Kidney tubule cell (primary cell): ENCODE data around the gene KIAA0930.
"Not testable (repeated sequence)": the region's sequence is repeated elsewhere in the genome, so short reads cannot be mapped to it uniquely, and the experiment has no call there.

ENCODE experiments used
- DNase-seq: peaks from one replicate; pipeline ENCODE4 v3.0.0-alpha.2; 2018; ENCODE audit warnings: low spot score

Gene KIAA0930

DNA sequence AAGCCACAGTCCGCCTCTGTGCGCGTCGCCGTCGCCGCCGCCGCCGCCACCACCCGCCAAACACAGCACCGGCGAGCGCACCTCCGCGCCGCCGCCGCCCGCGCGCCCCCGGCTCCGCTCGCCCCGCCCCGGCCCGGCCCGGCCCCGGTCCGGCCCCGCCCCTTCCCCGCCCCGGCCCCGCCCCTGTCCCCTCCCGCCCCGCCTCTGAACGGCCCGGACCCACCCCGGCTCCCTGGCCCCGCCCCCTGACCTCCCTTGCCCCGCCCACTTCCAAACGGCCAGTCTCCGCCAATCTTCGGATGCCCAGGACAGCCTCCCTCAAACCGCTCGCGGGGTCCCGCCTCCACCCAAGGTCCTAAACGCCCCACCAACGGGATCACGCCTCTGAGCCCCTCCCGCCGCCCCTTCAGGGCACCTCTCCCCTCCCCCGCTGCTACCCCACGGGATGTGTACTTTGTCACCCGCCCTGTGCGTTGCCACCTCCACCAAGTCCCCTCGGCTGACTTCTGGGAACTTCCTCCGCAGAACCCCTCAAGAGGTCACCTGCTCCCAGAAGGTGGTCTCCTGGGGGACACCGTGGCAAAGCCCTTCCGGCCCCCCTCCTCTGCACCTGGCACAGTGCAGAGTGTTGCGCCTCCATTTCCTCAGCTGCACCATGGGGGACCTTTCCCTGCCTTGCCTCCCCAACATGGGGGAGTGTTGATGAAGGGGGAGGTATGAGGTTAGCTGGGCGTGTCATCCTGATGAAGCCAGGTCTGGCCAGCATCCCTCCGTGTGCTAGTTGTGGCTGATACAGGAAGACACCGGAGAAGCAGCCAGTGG lies at the start of gene KIAA0930:
Gene KIAA0930, minus strand, starts transcription at position 85 of the 822 bp plus-strand sequence. CDS start 191 bp downstream, outside the sequence.
- DNase-seq, result peak; percentile 62

DNA sequence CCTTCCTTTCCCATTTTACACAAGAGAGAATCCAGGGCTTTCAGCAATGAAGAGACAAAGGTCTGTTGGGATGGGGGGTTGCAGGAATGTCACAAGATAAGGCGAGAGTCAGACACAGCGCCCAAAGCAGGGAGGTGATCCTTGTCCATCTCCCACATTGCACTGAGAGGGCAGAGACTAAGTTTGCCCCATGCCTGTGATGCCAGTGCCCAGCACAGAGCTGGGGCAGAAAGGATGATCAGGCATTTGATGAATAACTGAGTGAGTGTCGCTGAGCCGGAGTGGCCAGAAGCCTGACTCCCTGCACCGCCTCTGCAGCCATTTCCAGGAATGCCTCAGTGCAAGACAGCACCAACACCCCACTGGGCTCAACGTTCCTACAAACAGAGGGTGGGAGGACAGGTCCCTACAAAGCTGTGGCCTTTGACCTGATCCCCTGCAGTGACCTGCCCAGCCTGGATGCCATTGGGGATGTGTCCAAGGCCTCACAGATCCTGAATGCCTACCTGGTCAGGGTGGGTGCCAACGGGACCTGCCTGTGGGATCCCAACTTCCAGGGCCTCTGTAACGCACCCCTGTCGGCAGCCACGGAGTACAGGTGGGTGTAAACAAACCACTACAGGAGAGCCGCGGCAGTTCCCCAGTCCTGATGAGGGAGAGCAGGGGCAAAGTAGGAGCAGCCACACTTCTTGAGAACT lies 46.3 kb upstream of the KIAA0930 start:
- DNase-seq, result no peak

- DNase-seq, result no peak
These were observed 44.8 kb upstream of the KIAA0930 start for GRCh38 chr22:45285263-45286058.

DNA sequence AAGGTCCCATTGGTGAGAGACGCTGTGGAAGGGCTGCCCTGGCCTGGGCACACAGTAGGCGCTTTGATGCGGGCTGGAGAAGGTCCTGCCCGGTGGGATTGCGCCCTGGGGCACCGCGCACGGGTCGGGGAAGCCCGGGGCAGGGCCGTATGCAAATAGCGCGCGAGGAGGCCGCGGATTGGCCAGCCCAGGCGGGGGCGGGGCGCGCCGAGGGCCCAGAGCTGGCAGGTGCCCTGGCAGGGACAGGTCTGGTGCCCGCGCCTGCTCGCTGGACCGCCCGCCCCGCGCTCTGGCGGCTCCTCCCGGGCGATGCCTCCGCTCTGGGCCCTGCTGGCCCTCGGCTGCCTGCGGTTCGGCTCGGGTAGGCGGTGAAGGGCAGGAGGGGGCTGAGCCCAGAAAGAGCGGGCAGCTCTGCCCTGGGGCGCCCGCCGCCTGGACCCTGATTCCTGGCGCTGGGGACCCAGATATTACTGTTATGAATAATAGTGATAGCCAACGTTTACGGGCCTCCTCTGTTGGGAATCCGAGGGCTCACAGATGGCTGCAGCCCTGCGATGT lies 44.1 kb upstream of the KIAA0930 start, which contains the start of gene UPK3A:
Gene UPK3A, plus strand, starts transcription at position 245 of the 558 bp plus-strand sequence. Its CDS starts 65 bp downstream, at position 310.
- peak; percentile 58 for DNase-seq

DNA sequence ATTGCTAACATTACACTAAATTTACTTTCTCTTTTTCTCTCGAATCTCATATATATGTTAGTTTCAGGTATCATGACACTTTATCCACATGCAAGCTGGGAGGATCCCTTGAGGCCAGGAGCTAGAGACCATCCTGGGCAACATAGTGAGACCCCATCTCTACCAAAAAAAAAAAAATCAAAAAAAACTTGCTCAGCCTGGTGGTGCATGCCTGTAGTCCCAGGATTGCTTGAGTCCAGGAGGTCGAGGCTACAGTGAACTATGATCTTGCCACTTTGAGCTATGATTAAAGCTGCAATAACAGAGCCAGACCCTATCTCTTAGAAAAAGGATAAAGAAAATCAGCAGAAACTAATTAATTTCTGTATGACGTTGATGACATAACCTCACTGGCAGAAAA lies 40.3 kb upstream of the KIAA0930 start:
- DNase-seq, result no peak

DNA sequence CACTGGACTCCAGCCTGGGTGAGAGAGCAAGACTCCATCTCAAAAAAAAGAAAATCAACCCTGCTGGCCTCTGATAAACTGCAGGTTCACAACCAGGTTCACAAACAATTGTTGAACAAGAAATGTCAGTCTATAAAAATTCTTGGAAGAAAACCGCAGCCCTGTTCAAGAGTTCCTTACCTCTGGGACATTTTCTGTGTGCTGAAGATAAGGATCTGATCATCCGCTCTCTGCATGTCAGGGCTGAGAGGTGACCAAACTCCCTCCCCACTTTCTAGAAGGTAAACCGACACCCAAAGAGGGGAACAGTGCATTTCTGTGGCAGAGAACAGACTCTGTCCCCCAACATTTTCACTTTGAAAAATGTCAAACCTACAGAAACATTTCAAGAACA lies 39.9 kb upstream of the KIAA0930 start:
- DNase-seq, result no peak

DNA sequence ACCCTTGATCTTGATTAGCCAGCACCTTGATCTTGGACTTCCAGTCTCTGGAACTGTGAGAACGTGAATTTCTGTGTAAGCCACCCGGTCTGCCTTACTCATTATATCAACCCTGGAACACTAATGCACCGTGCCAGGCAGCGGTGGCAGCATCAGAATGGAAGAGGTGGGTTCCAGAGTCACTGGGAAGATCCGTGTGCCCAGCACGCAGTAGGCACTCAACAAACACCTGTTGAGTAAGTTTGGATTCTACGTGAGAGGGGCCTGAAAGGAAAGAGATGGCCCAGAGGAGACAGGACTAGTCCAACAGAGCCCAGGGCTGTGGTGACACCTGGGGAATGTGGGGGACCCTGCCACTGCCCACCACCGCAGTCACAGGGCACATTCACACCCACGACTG lies 37.4 kb upstream of the KIAA0930 start:
- DNase-seq, result no peak

GRCh38 chr22:45277720-45278119 lies 37.0 kb upstream of the KIAA0930 start:
- not testable (repeated sequence) for DNase-seq

- no peak for DNase-seq
These were observed 35.9 kb upstream of the KIAA0930 start for GRCh38 chr22:45276507-45277105.

GRCh38 chr22:45273452-45274075 lies 32.9 kb upstream of the KIAA0930 start:
- DNase-seq, result no peak

DNA sequence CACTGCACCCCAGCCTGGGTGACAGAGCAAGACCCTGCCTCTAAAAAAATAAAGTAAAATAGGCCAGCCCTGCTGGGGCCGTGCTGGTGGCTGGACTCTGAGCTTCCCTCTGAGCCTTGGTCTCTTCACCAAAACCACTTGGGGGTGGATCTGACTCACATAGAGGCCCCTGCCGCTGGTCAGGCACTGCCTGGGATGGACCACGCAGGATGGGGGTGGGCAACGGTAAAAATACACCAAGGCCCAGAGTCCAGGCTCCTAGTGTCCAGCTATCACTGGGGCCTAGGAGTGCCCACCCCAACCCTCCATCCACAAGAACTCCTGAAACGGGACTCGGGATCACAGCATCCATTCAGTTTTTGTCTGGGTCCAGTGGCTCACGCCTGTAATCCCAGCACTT lies 31.8 kb upstream of the KIAA0930 start:
- no peak for DNase-seq

- no peak for DNase-seq
These were observed 31.0 kb upstream of the KIAA0930 start for GRCh38 chr22:45271667-45272201.

- DNase-seq, result no peak
These were observed 29.7 kb upstream of the KIAA0930 start for GRCh38 chr22:45270095-45271020.

DNA sequence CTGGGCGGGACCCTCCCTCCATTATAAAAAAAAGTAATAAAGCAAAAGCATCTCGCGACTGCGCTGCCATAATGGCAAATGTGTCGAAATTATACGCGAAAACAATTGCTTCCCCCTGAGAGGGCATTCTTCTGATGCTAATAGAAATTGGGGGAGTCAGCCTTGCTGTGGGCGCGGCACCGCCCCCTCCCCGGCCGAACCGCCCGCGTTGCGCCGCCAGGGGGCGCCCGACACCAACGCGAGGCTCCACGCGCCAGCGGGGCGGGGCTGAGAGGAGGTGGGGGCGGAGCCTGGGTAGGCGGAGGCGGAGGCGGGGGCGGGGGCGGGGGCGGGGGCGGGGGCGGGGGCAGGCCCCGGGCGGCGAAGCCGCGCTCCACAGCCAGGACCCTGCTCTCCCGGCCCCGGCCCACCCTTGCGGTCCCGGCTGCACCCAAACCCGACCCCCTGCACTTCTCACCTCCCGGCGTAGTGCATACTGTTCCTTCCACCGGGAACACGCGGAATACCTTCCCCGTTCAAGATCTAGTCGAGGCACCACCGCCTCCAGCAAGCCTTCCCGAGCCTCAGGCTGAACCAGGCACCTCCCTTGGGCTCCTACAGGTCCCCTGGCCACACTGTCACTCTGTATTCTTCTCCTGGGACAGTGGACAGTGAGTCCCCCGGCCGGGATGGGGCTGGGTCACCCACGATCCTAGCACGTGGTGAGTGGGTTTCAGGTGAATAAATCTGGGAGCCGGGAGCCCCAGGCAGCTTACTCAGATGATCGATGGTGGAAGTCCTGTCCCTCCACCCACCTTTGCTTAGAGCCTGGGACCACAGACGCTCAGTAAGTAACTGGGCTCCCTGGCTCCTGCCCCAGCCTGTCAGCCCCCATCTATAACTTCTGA lies 28.5 kb upstream of the KIAA0930 start:
- DNase-seq, result peak; percentile 72

DNA sequence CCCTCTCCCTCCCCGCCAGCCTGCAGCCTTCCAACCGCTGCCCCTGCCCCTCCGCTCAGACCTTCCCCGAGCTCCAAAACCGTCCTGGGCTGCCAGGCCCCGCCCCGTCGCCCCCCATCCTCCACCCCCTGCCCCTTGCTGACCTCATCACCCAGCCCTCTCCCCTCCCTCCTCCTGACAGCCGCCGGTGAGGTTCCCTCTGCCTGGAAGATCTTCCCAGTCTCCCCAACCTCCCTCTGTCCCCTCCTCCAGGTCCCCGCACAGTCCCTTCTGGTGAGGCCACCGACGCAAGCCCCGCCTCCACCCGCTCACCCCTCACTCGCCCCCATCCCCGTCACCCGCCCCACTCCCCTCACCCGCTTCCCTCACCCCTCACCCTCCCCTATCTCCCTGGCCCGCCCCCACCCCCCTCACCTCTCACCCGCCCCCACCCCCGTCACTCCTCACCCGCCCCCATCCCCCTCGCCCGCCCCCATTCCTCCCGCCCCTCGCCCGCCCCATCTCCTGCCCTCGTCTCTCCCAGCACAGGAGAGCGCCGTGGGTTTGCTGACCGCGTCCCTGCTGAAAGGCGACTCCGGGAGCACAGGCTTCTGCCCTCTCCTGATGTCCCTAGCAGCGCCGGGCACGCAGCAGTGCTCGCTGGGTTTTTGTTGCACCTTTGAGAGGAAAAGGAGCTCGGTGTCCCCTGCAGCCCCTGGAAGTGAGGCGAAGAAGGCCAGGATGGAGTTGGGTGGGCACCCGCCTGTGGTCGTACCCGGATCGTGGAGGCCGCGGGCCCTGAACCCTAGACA lies 27.7 kb upstream of the KIAA0930 start:
- no peak for DNase-seq

GRCh38 chr22:45265535-45265934 lies 24.8 kb upstream of the KIAA0930 start:
- no peak for DNase-seq

DNA sequence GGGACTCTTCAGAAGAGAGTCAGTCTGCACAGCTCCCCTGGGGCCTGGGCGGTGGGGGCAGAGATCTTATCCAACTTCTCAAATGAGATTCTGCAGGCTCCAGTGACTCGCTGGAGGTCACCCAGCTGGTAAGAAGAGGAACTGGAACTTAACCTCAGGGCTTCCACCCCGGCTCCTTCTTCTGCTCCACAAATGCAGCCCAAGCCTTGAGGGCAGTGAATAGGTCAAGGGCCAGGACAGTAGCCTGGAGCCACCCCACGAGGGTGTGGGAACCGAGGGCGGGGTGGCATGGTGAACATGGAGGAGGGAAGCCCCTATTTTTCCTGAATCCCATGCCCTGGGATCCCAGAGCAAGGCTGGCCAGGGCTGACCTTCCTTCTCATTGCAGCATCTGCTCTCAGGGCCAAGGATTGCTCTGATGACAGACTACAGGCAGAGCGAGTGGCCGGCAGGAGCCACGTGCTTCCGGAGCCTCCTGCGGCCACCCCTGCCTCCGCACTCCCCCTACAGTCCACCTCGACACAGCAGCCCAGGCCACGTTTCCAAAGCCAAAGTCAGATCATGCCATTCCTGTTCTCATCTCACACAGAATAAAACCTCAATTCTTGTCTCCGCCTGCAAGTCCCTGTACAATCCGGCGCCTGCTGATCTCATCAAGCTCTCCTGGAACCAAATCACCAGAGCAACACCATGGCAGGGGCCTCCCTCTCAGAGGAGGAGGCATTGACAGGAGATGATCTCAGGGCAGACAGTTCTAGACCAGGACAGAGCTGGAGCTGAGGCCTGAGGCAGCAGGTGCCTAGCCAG lies 23.0 kb upstream of the KIAA0930 start:
- peak; percentile 79 for DNase-seq
